ENCODE data around the gene KRTAP10-10.

DNA sequence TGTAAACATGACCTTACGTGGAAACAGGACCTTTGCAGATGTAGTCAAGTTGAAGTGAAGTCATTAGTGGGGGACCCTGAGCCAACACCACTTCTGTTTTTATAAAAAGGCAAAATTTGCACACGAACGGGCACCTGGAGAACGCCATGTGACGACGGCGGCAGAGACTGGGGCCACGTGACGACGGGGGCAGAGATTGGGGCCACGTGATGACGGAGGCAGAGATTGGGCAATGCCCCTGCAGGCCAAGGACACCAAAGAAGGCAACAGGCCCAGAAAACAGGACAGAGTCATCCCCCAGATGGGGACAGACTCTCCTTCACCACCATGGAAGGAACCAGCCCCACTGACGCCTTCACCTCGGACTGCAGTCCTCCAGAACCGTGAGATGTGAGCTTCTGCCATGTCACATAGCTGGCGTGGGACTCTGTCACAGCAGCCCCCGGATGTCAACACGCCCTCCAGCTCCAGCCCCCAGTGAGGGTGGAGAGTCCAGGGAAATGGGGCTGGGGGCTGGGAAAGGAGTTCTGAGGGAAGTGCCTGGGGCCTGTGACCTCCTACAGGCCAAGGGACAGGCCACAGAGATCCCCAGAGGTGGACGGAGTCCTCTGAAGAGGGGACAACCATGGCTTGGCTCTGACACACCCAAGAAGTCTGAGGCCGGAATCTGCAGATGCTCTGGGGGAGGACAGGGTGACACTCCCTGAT lies 13.3 kb downstream of the KRTAP10-10 start:
- TF ChIP-seq, protein P1, sequence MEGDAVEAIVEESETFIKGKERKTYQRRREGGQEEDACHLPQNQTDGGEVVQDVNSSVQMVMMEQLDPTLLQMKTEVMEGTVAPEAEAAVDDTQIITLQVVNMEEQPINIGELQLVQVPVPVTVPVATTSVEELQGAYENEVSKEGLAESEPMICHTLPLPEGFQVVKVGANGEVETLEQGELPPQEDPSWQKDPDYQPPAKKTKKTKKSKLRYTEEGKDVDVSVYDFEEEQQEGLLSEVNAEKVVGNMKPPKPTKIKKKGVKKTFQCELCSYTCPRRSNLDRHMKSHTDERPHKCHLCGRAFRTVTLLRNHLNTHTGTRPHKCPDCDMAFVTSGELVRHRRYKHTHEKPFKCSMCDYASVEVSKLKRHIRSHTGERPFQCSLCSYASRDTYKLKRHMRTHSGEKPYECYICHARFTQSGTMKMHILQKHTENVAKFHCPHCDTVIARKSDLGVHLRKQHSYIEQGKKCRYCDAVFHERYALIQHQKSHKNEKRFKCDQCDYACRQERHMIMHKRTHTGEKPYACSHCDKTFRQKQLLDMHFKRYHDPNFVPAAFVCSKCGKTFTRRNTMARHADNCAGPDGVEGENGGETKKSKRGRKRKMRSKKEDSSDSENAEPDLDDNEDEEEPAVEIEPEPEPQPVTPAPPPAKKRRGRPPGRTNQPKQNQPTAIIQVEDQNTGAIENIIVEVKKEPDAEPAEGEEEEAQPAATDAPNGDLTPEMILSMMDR (IDR thresholded peaks at IDR 0.05; ENCODE audit: low read length), result no peak
- no peak for TF ChIP-seq EZH2 (optimal IDR thresholded peaks at IDR 0.05; ENCODE audit: low read depth, low read length)
- no peak for TF ChIP-seq EZH2phosphoT487 (IDR thresholded peaks at IDR 0.05; ENCODE audit: low read length)
